GM12892 (cell line): ENCODE results near the gene SLAMF1.

ENCODE experiments used
- POLR2A ChIP-seq: IDR thresholded peaks from 2 replicates; pipeline ENCODE4 v1.6.1; 2011; ENCODE audit warnings: low read depth, low read length, control low read depth
- POLR2AphosphoS5 ChIP-seq: IDR thresholded peaks from 2 replicates; pipeline ENCODE4 v1.6.1; 2011; ENCODE audit warnings: low read depth, low read length, control low read depth
- TAF1 ChIP-seq: IDR thresholded peaks from 2 replicates; pipeline ENCODE4 v1.6.1; 2011; ENCODE audit warnings: low read depth, mild to moderate bottlenecking, control low read depth, low read length, borderline replicate concordance

GRCh38 chr1:160575112-160575664, 71.7 kb downstream of the SLAMF1 start:
- TF ChIP-seq POLR2A (no peak), POLR2AphosphoS5 (no peak), TAF1 (no peak)
